ENCODE measurements around the gene DIP2A. TPM values are rescaled to one million over a fixed set of nuclear protein-coding genes. Genes with fewer than 3 reads are reported as not detected.

Gene DIP2A
- total RNA-seq, 1 experiment from 2014 or later, result 22.9 TPM

DNA sequence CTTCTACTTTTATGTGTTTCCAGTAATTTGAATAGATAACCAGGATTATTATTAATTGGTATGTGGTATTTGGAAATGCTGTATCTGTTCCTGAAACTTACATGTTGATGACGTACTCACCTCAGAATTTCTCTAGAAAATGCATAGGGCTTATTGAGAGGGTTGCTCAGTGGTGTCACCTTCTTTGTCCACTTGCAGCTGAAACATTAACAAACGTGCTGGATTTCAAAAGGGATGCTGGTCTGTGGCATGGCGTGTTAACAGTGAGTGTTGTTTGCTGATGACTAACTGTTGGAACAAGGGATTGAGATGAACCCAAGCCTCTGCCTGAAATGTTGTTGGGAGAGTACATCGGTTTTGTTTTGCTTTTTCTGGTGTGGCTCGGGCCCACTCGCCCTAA is 78.3 kb downstream of the DIP2A start:
- Histone ChIP-seq H3K36me3 (ENCODE audit: control insufficient read depth, insufficient read depth, low read length) (no peaks in the 10 kb centered on the region; the same call in 1 of the 2 replicates), H3K4me3 (ENCODE audit: low read depth in 2 of 2, low read length in 2 of 2) (no peak overlapping the region), H3K27ac (ENCODE audit: low read length) (no peak overlapping the region), H3K4me1 (ENCODE audit: control insufficient read depth, insufficient read depth, low read length) (no peaks in the 10 kb centered on the region), H3K9me3 (ENCODE audit: control insufficient read depth, insufficient read depth, low read depth, low read length) (no peaks in the 10 kb centered on the region), H3K27me3 (ENCODE audit: control insufficient read depth, insufficient read depth, low read length) (no peaks in the 10 kb centered on the region)
- in situ Hi-C loops (cut with HindIII; ENCODE audit: low pct_unique_long_range_greater_than_20kb, low sequenced_read_pairs) (no loop called here), intact Hi-C loops (cut with micrococcal nuclease; ENCODE audit: unreplicated experiment) (no loop called here)
- ChIA-PET CTCF (no interaction called here), POLR2A (no interaction called here)
- ATAC-seq (no peak), DNase-seq (ENCODE audit: low read depth, low spot score) (no peak)
- no TSS peak for BruUV-seq (replicated peaks)
- TF ChIP-seq, protein P1, sequence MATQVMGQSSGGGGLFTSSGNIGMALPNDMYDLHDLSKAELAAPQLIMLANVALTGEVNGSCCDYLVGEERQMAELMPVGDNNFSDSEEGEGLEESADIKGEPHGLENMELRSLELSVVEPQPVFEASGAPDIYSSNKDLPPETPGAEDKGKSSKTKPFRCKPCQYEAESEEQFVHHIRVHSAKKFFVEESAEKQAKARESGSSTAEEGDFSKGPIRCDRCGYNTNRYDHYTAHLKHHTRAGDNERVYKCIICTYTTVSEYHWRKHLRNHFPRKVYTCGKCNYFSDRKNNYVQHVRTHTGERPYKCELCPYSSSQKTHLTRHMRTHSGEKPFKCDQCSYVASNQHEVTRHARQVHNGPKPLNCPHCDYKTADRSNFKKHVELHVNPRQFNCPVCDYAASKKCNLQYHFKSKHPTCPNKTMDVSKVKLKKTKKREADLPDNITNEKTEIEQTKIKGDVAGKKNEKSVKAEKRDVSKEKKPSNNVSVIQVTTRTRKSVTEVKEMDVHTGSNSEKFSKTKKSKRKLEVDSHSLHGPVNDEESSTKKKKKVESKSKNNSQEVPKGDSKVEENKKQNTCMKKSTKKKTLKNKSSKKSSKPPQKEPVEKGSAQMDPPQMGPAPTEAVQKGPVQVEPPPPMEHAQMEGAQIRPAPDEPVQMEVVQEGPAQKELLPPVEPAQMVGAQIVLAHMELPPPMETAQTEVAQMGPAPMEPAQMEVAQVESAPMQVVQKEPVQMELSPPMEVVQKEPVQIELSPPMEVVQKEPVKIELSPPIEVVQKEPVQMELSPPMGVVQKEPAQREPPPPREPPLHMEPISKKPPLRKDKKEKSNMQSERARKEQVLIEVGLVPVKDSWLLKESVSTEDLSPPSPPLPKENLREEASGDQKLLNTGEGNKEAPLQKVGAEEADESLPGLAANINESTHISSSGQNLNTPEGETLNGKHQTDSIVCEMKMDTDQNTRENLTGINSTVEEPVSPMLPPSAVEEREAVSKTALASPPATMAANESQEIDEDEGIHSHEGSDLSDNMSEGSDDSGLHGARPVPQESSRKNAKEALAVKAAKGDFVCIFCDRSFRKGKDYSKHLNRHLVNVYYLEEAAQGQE (IDR thresholded peaks at IDR 0.05; ENCODE audit: insufficient read depth in 1 of 2, low read depth in 2 of 2, low read length in 1 of 2), result no peak
- TF ChIP-seq POLR2AphosphoS5 (IDR thresholded peaks at IDR 0.05; ENCODE audit: low read depth, low read length) (no peak), TCF7L2 (IDR thresholded peaks at IDR 0.05; ENCODE audit: low read depth, low read length) (no peak), SIN3A (IDR thresholded peaks at IDR 0.05; ENCODE audit: borderline replicate concordance, insufficient read depth, low read depth, low read length) (no peak)
- TF ChIP-seq, protein P2, sequence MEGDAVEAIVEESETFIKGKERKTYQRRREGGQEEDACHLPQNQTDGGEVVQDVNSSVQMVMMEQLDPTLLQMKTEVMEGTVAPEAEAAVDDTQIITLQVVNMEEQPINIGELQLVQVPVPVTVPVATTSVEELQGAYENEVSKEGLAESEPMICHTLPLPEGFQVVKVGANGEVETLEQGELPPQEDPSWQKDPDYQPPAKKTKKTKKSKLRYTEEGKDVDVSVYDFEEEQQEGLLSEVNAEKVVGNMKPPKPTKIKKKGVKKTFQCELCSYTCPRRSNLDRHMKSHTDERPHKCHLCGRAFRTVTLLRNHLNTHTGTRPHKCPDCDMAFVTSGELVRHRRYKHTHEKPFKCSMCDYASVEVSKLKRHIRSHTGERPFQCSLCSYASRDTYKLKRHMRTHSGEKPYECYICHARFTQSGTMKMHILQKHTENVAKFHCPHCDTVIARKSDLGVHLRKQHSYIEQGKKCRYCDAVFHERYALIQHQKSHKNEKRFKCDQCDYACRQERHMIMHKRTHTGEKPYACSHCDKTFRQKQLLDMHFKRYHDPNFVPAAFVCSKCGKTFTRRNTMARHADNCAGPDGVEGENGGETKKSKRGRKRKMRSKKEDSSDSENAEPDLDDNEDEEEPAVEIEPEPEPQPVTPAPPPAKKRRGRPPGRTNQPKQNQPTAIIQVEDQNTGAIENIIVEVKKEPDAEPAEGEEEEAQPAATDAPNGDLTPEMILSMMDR (IDR thresholded peaks at IDR 0.05), result no peak

DNA sequence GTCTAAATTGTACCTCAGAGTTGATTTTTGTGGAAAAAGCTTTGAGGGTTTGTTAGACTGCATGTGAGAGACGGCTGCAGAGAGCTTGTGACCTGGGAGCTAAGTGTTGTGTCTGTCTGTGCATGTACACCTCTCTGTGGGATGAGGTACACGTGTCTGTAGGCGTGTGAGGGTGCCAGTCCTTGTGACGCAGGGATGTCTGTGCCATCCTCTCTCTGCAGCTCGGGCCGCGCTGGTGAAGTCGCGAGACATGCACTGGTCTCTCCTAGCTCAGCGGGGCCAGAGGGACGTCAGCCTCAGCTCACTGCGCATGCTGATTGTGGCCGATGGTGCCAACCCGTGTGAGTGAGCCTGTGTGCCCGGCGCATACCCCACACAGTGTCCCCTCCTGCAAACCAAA is 79.6 kb downstream of the DIP2A start:
- in situ Hi-C loops (cut with HindIII; ENCODE audit: low pct_unique_long_range_greater_than_20kb, low sequenced_read_pairs) (no loop called here), intact Hi-C loops (cut with micrococcal nuclease; ENCODE audit: unreplicated experiment) (no loop called here)
- Histone ChIP-seq H3K9me3 (ENCODE audit: control insufficient read depth, insufficient read depth, low read depth, low read length) (no peaks in the 10 kb centered on the region), H3K36me3 (ENCODE audit: control insufficient read depth, insufficient read depth, low read length) (no peaks in the 10 kb centered on the region), H3K27me3 (ENCODE audit: control insufficient read depth, insufficient read depth, low read length) (no peaks in the 10 kb centered on the region), H3K4me1 (ENCODE audit: control insufficient read depth, insufficient read depth, low read length) (no peaks in the 10 kb centered on the region), H3K4me3 (ENCODE audit: low read depth in 2 of 2, low read length in 2 of 2) (no peak overlapping the region), H3K27ac (ENCODE audit: low read length) (no peak overlapping the region)
- no peak for DNase-seq (ENCODE audit: low read depth, low spot score)
- ATAC-seq, result no peak
- CTCF ChIA-PET, result no interaction called here
- TF ChIP-seq, protein P2 (IDR thresholded peaks at IDR 0.05), result no peak
- TF ChIP-seq, protein P1 (IDR thresholded peaks at IDR 0.05; ENCODE audit: insufficient read depth in 1 of 2, low read depth in 2 of 2, low read length in 1 of 2), result no peak
- TF ChIP-seq TCF7L2 (IDR thresholded peaks at IDR 0.05; ENCODE audit: low read depth, low read length) (no peak), SIN3A (IDR thresholded peaks at IDR 0.05; ENCODE audit: borderline replicate concordance, insufficient read depth, low read depth, low read length) (no peak), POLR2AphosphoS5 (IDR thresholded peaks at IDR 0.05; ENCODE audit: low read depth, low read length) (no peak)
- BruUV-seq (replicated peaks), result no TSS peak
- POLR2A ChIA-PET, result no interaction called here
